HG03097 (cell line): ENCODE data around the gene PM20D1.

Experiments used
- ATAC-seq: cut with Tn5 transposase; IDR thresholded peaks from one replicate; pipeline ENCODE4 v1.9.1; 2021; ENCODE audit not compliant: unreplicated experiment, low FRiP score

PM20D1 gene

DNA sequence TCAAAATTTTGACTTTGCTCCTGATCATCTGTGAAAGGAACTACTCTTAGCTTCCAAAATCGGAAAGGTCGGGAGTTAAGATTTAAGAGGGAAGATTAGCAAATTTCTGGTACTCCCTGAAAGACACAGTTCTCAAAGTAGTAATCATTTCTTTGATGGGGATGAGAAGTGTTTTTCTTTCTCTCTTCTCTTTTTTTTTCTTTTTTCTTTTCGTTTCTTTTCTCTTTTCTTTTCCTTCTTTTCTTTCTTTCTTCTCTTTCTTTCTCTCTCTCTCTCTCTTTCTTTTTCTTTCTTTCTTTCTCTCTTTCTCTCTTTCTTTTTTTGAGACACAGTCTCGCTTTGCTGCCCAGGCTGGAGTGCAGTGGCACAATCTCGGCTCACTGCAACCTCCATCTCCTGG is 69.6 kb downstream of the PM20D1 start:
- no peak for ATAC-seq
